D721Med (cell line): ENCODE data around the gene ZNF385B.
A peak's percentile ranks its signal among the peaks of the same experiment; 100 is the strongest.

Experiments
- DNase-seq: peaks from one replicate; pipeline ENCODE4 v3.0.0; 2011; ENCODE audit warnings: low spot score; ENCODE audit not compliant: insufficient read length
- FAIRE-seq: peaks from 2 replicates; lab custom pipeline; 2011; peaks lifted over from hg19 to GRCh38; lab: Jason Lieb, UNC
- TF ChIP-seq, protein P1 (sequence below): IDR thresholded peaks from 2 replicates; pipeline ENCODE4 v1.5.1; 2012; ENCODE audit warnings: mild to moderate bottlenecking, control low read depth; ENCODE audit not compliant: insufficient read depth; ENCODE audit errors: missing control alignments

The ZNF385B gene

DNA sequence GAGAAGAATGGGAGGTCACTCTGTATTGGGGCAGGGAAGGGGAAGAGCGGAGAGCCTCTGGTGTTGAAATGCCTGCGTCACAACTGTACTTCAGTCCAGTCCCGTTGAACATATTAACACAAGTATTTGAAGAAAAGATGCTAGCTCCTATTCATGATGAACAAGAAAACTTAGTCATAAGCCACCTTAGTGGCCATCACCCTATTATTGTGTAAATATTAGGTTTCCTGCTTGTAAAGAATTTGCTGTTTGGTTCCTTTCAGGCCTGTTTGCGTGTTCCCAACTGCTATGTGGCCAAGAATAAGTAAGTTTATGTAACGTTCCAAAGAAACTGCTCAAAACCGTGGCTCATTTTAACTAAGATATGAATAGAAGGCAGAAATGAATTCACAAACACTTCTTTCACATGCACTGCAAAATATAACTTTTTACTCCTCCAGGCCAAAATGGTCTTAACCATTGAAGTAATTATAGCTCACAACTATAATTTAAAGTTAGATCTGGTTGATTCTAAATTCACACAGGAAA lies 204.3 kb downstream of the ZNF385B start:
- FAIRE-seq: no peak
- TF ChIP-seq, protein P1, sequence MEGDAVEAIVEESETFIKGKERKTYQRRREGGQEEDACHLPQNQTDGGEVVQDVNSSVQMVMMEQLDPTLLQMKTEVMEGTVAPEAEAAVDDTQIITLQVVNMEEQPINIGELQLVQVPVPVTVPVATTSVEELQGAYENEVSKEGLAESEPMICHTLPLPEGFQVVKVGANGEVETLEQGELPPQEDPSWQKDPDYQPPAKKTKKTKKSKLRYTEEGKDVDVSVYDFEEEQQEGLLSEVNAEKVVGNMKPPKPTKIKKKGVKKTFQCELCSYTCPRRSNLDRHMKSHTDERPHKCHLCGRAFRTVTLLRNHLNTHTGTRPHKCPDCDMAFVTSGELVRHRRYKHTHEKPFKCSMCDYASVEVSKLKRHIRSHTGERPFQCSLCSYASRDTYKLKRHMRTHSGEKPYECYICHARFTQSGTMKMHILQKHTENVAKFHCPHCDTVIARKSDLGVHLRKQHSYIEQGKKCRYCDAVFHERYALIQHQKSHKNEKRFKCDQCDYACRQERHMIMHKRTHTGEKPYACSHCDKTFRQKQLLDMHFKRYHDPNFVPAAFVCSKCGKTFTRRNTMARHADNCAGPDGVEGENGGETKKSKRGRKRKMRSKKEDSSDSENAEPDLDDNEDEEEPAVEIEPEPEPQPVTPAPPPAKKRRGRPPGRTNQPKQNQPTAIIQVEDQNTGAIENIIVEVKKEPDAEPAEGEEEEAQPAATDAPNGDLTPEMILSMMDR: no peak
- DNase-seq: no peak

- TF ChIP-seq, protein P1: no peak
- DNase-seq (no peak), FAIRE-seq (no peak)
These were observed 205.8 kb downstream of the ZNF385B start for GRCh38 chr2:179655627-179656026.

- TF ChIP-seq, protein P1: no peak
- FAIRE-seq: no peak
- DNase-seq: no peak
These were observed 206.6 kb downstream of the ZNF385B start for GRCh38 chr2:179654806-179655205.

DNA sequence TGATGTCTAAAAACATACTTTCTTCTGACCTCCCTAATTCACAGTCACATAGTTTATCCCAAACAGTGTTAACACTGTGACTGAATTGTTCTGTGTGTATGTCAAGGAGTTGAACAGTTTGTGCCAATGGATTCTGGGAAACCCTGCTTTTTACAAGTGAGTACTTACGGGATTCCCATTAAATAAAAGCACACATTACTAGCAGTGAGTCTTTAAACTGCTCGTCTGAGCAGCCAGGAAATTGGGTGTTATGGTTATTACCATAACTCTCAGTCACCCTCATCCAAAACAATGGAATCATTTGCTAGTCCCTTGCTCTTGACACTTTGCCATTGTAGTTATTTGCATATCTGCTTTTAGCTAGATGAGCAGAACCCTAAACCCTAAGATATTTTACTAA lies 209.1 kb downstream of the ZNF385B start:
- FAIRE-seq (no peak), DNase-seq (no peak)
- TF ChIP-seq, protein P1: no peak

GRCh38 chr2:179650420-179650819 lies 211.0 kb downstream of the ZNF385B start:
- DNase-seq (no peak), FAIRE-seq (peak; percentile 55)
- TF ChIP-seq, protein P1: no peak

DNA sequence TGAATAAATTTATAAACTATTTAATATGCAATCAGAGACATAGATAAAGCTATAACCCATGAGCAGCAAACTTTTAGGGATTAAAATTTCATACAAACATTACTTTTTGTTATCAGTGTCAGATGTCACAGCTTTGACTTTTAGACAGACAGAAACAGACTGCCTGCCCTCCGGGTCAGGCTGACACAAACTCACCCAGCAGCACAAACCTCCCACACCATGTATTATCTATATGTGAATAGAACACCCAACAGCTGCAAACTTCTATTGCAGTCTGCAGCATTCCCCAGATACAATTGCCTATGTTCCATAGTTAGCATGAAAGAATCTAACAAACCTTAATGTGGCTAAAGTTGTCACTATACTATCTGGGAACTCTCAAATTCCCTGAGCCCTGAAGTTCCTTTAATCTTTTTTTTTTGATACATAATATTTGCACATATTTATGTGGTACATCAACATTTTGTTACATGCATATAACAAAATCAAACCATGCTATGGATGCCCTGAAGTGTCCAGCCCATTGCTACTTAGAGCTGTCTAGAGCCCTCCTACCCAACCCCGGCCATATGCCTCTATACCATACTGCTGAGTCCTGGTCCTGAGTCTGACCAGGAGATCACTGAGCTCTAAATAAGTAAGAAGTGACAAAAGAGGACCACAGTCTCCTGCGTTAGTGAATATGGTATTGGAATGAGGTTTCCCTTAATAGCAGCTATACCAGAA lies 214.4 kb downstream of the ZNF385B start:
- FAIRE-seq: no peak
- TF ChIP-seq, protein P1: no peak
- no peak for DNase-seq

GRCh38 chr2:179646173-179646769 lies 215.1 kb downstream of the ZNF385B start:
- no peak for DNase-seq
- no peak for FAIRE-seq
- TF ChIP-seq, protein P1: no peak
